Nephron progenitor cell (in vitro differentiated cells): ENCODE data around the gene ZNF688.
"Not testable (repeated sequence)": the region's sequence is repeated elsewhere in the genome, so short reads cannot be mapped to it uniquely, and the experiment has no call there.

Experiments
- DNase-seq: peaks from one replicate; pipeline ENCODE4 v3.0.0; 2021
- H3K27ac Mint-ChIP-seq: 2 replicates; pipeline ENCODE4 v1.8.0; 2021; ENCODE audit warnings: mild to moderate bottlenecking, moderate library complexity, mixed read lengths
- H3K27me3 Mint-ChIP-seq: 2 replicates; pipeline ENCODE4 v1.8.0; 2021; ENCODE audit warnings: mild to moderate bottlenecking, low read depth, mixed read lengths; ENCODE audit not compliant: poor library complexity
- H3K36me3 Mint-ChIP-seq: 2 replicates; pipeline ENCODE4 v1.8.0; 2021; ENCODE audit warnings: low read depth, mixed read lengths
- H3K4me1 Mint-ChIP-seq: 2 replicates; pipeline ENCODE4 v1.8.0; 2021; ENCODE audit warnings: mixed read lengths
- H3K4me3 Mint-ChIP-seq: 2 replicates; pipeline ENCODE4 v1.8.0; 2021; ENCODE audit warnings: mild to moderate bottlenecking, moderate library complexity, mixed read lengths
- H3K9me3 Mint-ChIP-seq: 2 replicates; pipeline ENCODE4 v1.8.0; 2021; ENCODE audit warnings: mild to moderate bottlenecking, moderate library complexity, mixed read lengths
- CTCF ChIP-seq: fragments of 200-600 bp; sonication (generic); IDR thresholded peaks from 2 replicates; pipeline ENCODE4 v1.5.0; 2021; ENCODE audit warnings: antibody characterized with exemption

Gene ZNF688

GRCh38 chr16:30551781-30552180 is 19.7 kb downstream of the ZNF688 start:
- peaks cover 25% of the 10 kb centered on the region for H3K36me3 Mint-ChIP-seq
- H3K27ac Mint-ChIP-seq, result no peak overlapping the region
- H3K27me3 Mint-ChIP-seq, result no peaks in the 10 kb centered on the region
- H3K4me1 Mint-ChIP-seq, result peaks cover 43% of the 10 kb centered on the region
- no peak for DNase-seq
- no peaks in the 10 kb centered on the region for H3K9me3 Mint-ChIP-seq
- no peak overlapping the region for H3K4me3 Mint-ChIP-seq
- no peak for TF ChIP-seq CTCF

- Mint-ChIP-seq H3K9me3 (peaks cover 3% of the 10 kb centered on the region), H3K36me3 (peaks cover 8% of the 10 kb centered on the region), H3K27me3 (no peaks in the 10 kb centered on the region), H3K4me1 (peaks cover 32% of the 10 kb centered on the region), H3K4me3 (no peak overlapping the region), H3K27ac (no peak overlapping the region)
- no peak for DNase-seq
- no peak for TF ChIP-seq CTCF
Observed at GRCh38 chr16:30548416-30549253, 22.9 kb downstream of the ZNF688 start.

GRCh38 chr16:30546115-30546514 is 25.4 kb downstream of the ZNF688 start:
- Mint-ChIP-seq H3K27ac (no peak overlapping the region), H3K36me3 (no peaks in the 10 kb centered on the region), H3K27me3 (no peaks in the 10 kb centered on the region), H3K4me1 (peaks cover 14% of the 10 kb centered on the region), H3K9me3 (peaks cover 3% of the 10 kb centered on the region), H3K4me3 (no peak overlapping the region)
- DNase-seq, result no peak
- no peak for TF ChIP-seq CTCF

- H3K27me3 Mint-ChIP-seq, result no peaks in the 10 kb centered on the region
- H3K4me3 Mint-ChIP-seq, result no peak overlapping the region
- no peak for TF ChIP-seq CTCF
- H3K27ac Mint-ChIP-seq, result no peak overlapping the region
- peaks cover 3% of the 10 kb centered on the region for H3K9me3 Mint-ChIP-seq
- peaks cover 3% of the 10 kb centered on the region for H3K36me3 Mint-ChIP-seq
- DNase-seq, result no peak
- H3K4me1 Mint-ChIP-seq, result peaks cover 12% of the 10 kb centered on the region
Observed at GRCh38 chr16:30543067-30543466, 28.4 kb downstream of the ZNF688 start.

- Mint-ChIP-seq H3K4me1 (peaks cover 14% of the 10 kb centered on the region), H3K27me3 (no peaks in the 10 kb centered on the region), H3K36me3 (peaks cover 16% of the 10 kb centered on the region), H3K9me3 (peaks cover 8% of the 10 kb centered on the region), H3K27ac (no peak overlapping the region), H3K4me3 (no peak overlapping the region)
- no peak for TF ChIP-seq CTCF
- no peak for DNase-seq
Observed at GRCh38 chr16:30541502-30542329, 29.8 kb downstream of the ZNF688 start.

GRCh38 chr16:30540916-30541464 is 30.5 kb downstream of the ZNF688 start:
- H3K4me3 Mint-ChIP-seq, H3K27me3 Mint-ChIP-seq, H3K9me3 Mint-ChIP-seq, H3K27ac Mint-ChIP-seq, DNase-seq: not testable (repeated sequence)
- Mint-ChIP-seq H3K4me1 (peaks cover 20% of the 10 kb centered on the region), H3K36me3 (peaks cover 23% of the 10 kb centered on the region)

- not testable (repeated sequence) for H3K27ac Mint-ChIP-seq, H3K27me3 Mint-ChIP-seq, H3K9me3 Mint-ChIP-seq, DNase-seq, H3K4me3 Mint-ChIP-seq
- H3K36me3 Mint-ChIP-seq, result peaks cover 25% of the 10 kb centered on the region
- peaks cover 30% of the 10 kb centered on the region for H3K4me1 Mint-ChIP-seq
Observed at GRCh38 chr16:30539986-30540526, 31.5 kb downstream of the ZNF688 start.
